ENCODE results near the gene CGA. TPM values are rescaled to one million over a fixed set of nuclear protein-coding genes. Genes with fewer than 3 reads are reported as not detected.

The CGA gene
- polyA plus RNA-seq, 1 donor from 2014 or later = not detected

GRCh38 chr6:87093651-87094050 lies 1.3 kb downstream of the CGA start:
- Histone ChIP-seq H4K20me1 (ENCODE audit: insufficient read depth) (no peaks in the 10 kb centered on the region), H3K4me3 (ENCODE audit: low read length) (no peak overlapping the region), H3K36me3 (ENCODE audit: insufficient read depth, low read length) (no peaks in the 10 kb centered on the region), H3K79me2 (replicated peaks; ENCODE audit: insufficient read depth, low read length) (no peaks in the 10 kb centered on the region), H2AFZ (ENCODE audit: low read depth, low read length) (no peak overlapping the region), H3K4me2 (ENCODE audit: low read length) (no peak overlapping the region), H3K9me2 (ENCODE audit: insufficient read depth, low read length) (no peaks in the 10 kb centered on the region), H3F3A (ENCODE audit: insufficient read depth, low read length, poor library complexity, severe bottlenecking) (no peaks in the 10 kb centered on the region), H3K27me3 (ENCODE audit: insufficient read depth, low read depth, low read length) (no peaks in the 10 kb centered on the region), H3K27ac (ENCODE audit: low read length) (no peak overlapping the region), H3K9me3 (ENCODE audit: low read length) (no peaks in the 10 kb centered on the region), H3K9ac (ENCODE audit: low read length) (no peak overlapping the region)
- TF ChIP-seq RAD21 (conservative IDR thresholded peaks at IDR 0.05) (no peak), MXI1 (conservative IDR thresholded peaks at IDR 0.05; ENCODE audit: poor library complexity, severe bottlenecking) (no peak), TAF1 (IDR thresholded peaks at IDR 0.05; ENCODE audit: low read depth) (no peak), EZH2 (IDR thresholded peaks at IDR 0.05; ENCODE audit: borderline replicate concordance, insufficient read depth, low read length, poor library complexity, severe bottlenecking) (no peak), EP300 (conservative IDR thresholded peaks at IDR 0.05; ENCODE audit: poor library complexity, severe bottlenecking) (no peak), CTCF (IDR thresholded peaks at IDR 0.05; ENCODE audit: poor library complexity, severe bottlenecking) (no peak), POLR2AphosphoS5 (IDR thresholded peaks at IDR 0.05) (no peak), SMC3 (conservative IDR thresholded peaks at IDR 0.05; ENCODE audit: poor library complexity) (no peak)
- TF ChIP-seq, protein P1, sequence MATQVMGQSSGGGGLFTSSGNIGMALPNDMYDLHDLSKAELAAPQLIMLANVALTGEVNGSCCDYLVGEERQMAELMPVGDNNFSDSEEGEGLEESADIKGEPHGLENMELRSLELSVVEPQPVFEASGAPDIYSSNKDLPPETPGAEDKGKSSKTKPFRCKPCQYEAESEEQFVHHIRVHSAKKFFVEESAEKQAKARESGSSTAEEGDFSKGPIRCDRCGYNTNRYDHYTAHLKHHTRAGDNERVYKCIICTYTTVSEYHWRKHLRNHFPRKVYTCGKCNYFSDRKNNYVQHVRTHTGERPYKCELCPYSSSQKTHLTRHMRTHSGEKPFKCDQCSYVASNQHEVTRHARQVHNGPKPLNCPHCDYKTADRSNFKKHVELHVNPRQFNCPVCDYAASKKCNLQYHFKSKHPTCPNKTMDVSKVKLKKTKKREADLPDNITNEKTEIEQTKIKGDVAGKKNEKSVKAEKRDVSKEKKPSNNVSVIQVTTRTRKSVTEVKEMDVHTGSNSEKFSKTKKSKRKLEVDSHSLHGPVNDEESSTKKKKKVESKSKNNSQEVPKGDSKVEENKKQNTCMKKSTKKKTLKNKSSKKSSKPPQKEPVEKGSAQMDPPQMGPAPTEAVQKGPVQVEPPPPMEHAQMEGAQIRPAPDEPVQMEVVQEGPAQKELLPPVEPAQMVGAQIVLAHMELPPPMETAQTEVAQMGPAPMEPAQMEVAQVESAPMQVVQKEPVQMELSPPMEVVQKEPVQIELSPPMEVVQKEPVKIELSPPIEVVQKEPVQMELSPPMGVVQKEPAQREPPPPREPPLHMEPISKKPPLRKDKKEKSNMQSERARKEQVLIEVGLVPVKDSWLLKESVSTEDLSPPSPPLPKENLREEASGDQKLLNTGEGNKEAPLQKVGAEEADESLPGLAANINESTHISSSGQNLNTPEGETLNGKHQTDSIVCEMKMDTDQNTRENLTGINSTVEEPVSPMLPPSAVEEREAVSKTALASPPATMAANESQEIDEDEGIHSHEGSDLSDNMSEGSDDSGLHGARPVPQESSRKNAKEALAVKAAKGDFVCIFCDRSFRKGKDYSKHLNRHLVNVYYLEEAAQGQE (IDR thresholded peaks at IDR 0.05; ENCODE audit: borderline replicate concordance) = no peak

DNA sequence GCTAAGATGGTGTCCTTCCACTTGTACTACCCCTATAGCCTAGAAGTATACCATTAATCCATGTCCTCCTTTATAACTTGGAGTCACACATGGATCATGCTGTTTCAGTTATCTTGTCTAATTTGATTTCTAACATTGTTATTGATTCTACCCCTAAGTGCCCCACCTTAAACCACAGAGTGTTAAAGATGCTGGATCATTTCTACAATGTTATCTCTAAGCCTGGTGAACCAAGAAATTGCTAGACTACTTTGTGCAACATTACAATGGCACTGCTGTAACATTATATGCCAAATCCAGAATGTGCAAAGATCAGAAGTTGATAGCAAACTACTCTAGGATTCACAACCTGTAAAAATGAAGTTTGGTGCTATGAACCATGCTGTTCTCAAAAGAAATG lies 1.7 kb downstream of the CGA start:
- H2AFZ ChIP-seq (ENCODE audit: low read depth, low read length) = no peak overlapping the region
- H3K27ac ChIP-seq (ENCODE audit: low read length) = no peak overlapping the region
- no peaks in the 10 kb centered on the region for H4K20me1 ChIP-seq (ENCODE audit: insufficient read depth)
- no peak overlapping the region for H3K4me2 ChIP-seq (ENCODE audit: low read length)
- H3K9me2 ChIP-seq (ENCODE audit: insufficient read depth, low read length) = no peaks in the 10 kb centered on the region
- no peak overlapping the region for H3K4me3 ChIP-seq (ENCODE audit: low read length)
- no peaks in the 10 kb centered on the region for H3K79me2 ChIP-seq (replicated peaks; ENCODE audit: insufficient read depth, low read length)
- H3K27me3 ChIP-seq (ENCODE audit: insufficient read depth, low read depth, low read length) = no peaks in the 10 kb centered on the region
- no peak overlapping the region for H3K9ac ChIP-seq (ENCODE audit: low read length)
- H3K36me3 ChIP-seq (ENCODE audit: insufficient read depth, low read length) = no peaks in the 10 kb centered on the region
- TF ChIP-seq POLR2AphosphoS5 (IDR thresholded peaks at IDR 0.05) (no peak), EZH2 (IDR thresholded peaks at IDR 0.05; ENCODE audit: borderline replicate concordance, insufficient read depth, low read length, poor library complexity, severe bottlenecking) (no peak), SMC3 (conservative IDR thresholded peaks at IDR 0.05; ENCODE audit: poor library complexity) (no peak), TAF1 (IDR thresholded peaks at IDR 0.05; ENCODE audit: low read depth) (no peak), MXI1 (conservative IDR thresholded peaks at IDR 0.05; ENCODE audit: poor library complexity, severe bottlenecking) (no peak), CTCF (IDR thresholded peaks at IDR 0.05; ENCODE audit: poor library complexity, severe bottlenecking) (no peak), RAD21 (conservative IDR thresholded peaks at IDR 0.05) (no peak), EP300 (conservative IDR thresholded peaks at IDR 0.05; ENCODE audit: poor library complexity, severe bottlenecking) (no peak)
- TF ChIP-seq, protein P1 (IDR thresholded peaks at IDR 0.05; ENCODE audit: borderline replicate concordance) = no peak
- no peaks in the 10 kb centered on the region for H3F3A ChIP-seq (ENCODE audit: insufficient read depth, low read length, poor library complexity, severe bottlenecking)
- H3K9me3 ChIP-seq (ENCODE audit: low read length) = no peaks in the 10 kb centered on the region
